SK-N-SH treated with all-trans-retinoic acid at 6 μM for 48 hours (cell line): Measurements from ENCODE around the gene ABCC9.

ENCODE experiments used
- ATAC-seq: fragments of 200-7000 bp; cut with Tn5 transposase; 3 replicates; pipeline ENCODE4 v1.9.1; 2020; ENCODE audit warnings: mild to moderate bottlenecking, moderate library complexity
- BACH2 ChIP-seq: fragments of 250-450 bp; sonication (Bioruptor Pico); IDR thresholded peaks from 2 replicates; pipeline ENCODE4 v1.9.0; 2021; ENCODE audit warnings: mild to moderate bottlenecking, borderline replicate concordance
- CREB5 ChIP-seq: fragments of 250-450 bp; sonication (Bioruptor Pico); IDR thresholded peaks from 2 replicates; pipeline ENCODE4 v1.5.1; 2020; ENCODE audit warnings: low read depth, mild to moderate bottlenecking, moderate library complexity
- CSDC2 ChIP-seq: fragments of 250-450 bp; sonication (Bioruptor Pico); IDR thresholded peaks from 2 replicates; pipeline ENCODE4 v1.5.0; 2020; ENCODE audit warnings: mild to moderate bottlenecking, moderate library complexity
- ESRRG ChIP-seq: fragments of 250-450 bp; sonication (Bioruptor Pico); IDR thresholded peaks from 2 replicates; pipeline ENCODE4 v1.6.1; 2021; ENCODE audit warnings: mild to moderate bottlenecking
- GLIS3 ChIP-seq: fragments of 250-450 bp; sonication (Bioruptor Pico); IDR thresholded peaks from 2 replicates; pipeline ENCODE4 v1.5.0; 2020; ENCODE audit warnings: mild to moderate bottlenecking, moderate library complexity
- ISL1 ChIP-seq: fragments of 250-450 bp; sonication (Bioruptor Pico); IDR thresholded peaks from 2 replicates; pipeline ENCODE4 v2.1.2; 2022; ENCODE audit warnings: mild to moderate bottlenecking, moderate library complexity
- OSR1 ChIP-seq: fragments of 250-450 bp; sonication (Bioruptor Pico); IDR thresholded peaks from 2 replicates; pipeline ENCODE4 v1.8.0; 2022; ENCODE audit warnings: moderate library complexity, mild to moderate bottlenecking, inconsistent platforms
- POU6F1 ChIP-seq: fragments of 250-450 bp; sonication (Bioruptor Pico); IDR thresholded peaks from 2 replicates; pipeline ENCODE4 v1.8.0; 2021; ENCODE audit warnings: low read depth, mild to moderate bottlenecking, moderate library complexity, borderline replicate concordance
- PPARA ChIP-seq: fragments of 250-450 bp; sonication (Bioruptor Pico); IDR thresholded peaks from 2 replicates; pipeline ENCODE4 v1.5.0; 2020; ENCODE audit warnings: mild to moderate bottlenecking, borderline replicate concordance
- RARB ChIP-seq: fragments of 250-450 bp; sonication (Bioruptor Pico); IDR thresholded peaks from 2 replicates; pipeline ENCODE4 v1.8.0; 2021; ENCODE audit warnings: mild to moderate bottlenecking, moderate library complexity
- SNAI2 ChIP-seq: fragments of 250-450 bp; sonication (Bioruptor Pico); IDR thresholded peaks from 2 replicates; pipeline ENCODE4 v1.5.0; 2020; ENCODE audit warnings: mild to moderate bottlenecking, moderate library complexity
- TOX ChIP-seq: fragments of 250-450 bp; sonication (Bioruptor Pico); IDR thresholded peaks from 2 replicates; pipeline ENCODE4 v1.8.0; 2021; ENCODE audit warnings: mild to moderate bottlenecking, moderate library complexity, borderline replicate concordance
- ZC3H10 ChIP-seq: fragments of 250-450 bp; sonication (Bioruptor Pico); IDR thresholded peaks from 2 replicates; pipeline ENCODE4 v1.5.1; 2021; ENCODE audit warnings: mild to moderate bottlenecking, moderate library complexity
- ZFP3 ChIP-seq: fragments of 250-450 bp; sonication (Bioruptor Pico); IDR thresholded peaks from 2 replicates; pipeline ENCODE4 v1.5.0; 2020; ENCODE audit warnings: mild to moderate bottlenecking, moderate library complexity
- ZNF565 ChIP-seq: fragments of 450-650 bp; formaldehyde crosslinking; conservative IDR thresholded peaks from 2 replicates; pipeline ENCODE4 v1.5.0; 2020; ENCODE audit warnings: low read depth, mild to moderate bottlenecking, moderate library complexity
- ZNF70 ChIP-seq: fragments of 450-650 bp; formaldehyde crosslinking; IDR thresholded peaks from 2 replicates; pipeline ENCODE4 v1.5.0; 2020; ENCODE audit warnings: mild to moderate bottlenecking, moderate library complexity
- ZNF8 ChIP-seq: fragments of 450-650 bp; formaldehyde crosslinking; IDR thresholded peaks from 2 replicates; pipeline ENCODE4 v1.5.0; 2020; ENCODE audit warnings: mild to moderate bottlenecking, moderate library complexity
- TF ChIP-seq, protein P1 (sequence below): fragments of 250-450 bp; sonication (Bioruptor Pico); IDR thresholded peaks from 2 replicates; pipeline ENCODE4 v1.5.1; 2021; ENCODE audit warnings: mild to moderate bottlenecking, moderate library complexity
- TF ChIP-seq, protein P2 (sequence below): fragments of 250-450 bp; sonication (Bioruptor Pico); IDR thresholded peaks from 2 replicates; pipeline ENCODE4 v1.8.0; 2020; ENCODE audit warnings: mild to moderate bottlenecking, moderate library complexity, borderline replicate concordance

Gene ABCC9

DNA sequence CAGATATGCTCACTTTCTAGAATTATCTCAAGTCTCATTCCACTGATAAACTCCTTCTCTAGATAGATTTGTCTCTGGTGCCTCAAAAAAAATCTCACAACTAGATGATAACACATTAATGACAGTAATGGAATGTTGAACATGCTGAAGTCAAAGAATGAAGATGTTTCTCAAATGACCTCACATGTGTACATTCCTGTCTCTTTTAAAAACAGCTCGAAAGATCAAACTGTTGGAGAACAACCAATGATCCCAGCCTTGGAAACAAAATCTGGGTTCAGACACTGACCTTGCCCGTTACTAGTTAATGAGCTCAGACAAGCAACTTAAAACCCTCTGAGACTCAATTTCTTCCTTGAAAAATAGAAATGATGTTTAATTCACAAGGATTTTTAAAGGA, 122.0 kb downstream of the ABCC9 start:
- TF ChIP-seq ESRRG (CRISPR knock-in tag) = no peak
- no peak for TF ChIP-seq RARB (CRISPR knock-in tag)
- TF ChIP-seq POU6F1 = no peak
- TF ChIP-seq BACH2 = no peak
- TF ChIP-seq CREB5 (CRISPR knock-in tag) = no peak
- TF ChIP-seq PPARA = no peak
- TF ChIP-seq, protein P1, sequence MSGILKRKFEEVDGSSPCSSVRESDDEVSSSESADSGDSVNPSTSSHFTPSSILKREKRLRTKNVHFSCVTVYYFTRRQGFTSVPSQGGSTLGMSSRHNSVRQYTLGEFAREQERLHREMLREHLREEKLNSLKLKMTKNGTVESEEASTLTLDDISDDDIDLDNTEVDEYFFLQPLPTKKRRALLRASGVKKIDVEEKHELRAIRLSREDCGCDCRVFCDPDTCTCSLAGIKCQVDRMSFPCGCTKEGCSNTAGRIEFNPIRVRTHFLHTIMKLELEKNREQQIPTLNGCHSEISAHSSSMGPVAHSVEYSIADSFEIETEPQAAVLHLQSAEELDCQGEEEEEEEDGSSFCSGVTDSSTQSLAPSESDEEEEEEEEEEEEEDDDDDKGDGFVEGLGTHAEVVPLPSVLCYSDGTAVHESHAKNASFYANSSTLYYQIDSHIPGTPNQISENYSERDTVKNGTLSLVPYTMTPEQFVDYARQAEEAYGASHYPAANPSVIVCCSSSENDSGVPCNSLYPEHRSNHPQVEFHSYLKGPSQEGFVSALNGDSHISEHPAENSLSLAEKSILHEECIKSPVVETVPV (CRISPR knock-in tag) = no peak
- TF ChIP-seq, protein P2, sequence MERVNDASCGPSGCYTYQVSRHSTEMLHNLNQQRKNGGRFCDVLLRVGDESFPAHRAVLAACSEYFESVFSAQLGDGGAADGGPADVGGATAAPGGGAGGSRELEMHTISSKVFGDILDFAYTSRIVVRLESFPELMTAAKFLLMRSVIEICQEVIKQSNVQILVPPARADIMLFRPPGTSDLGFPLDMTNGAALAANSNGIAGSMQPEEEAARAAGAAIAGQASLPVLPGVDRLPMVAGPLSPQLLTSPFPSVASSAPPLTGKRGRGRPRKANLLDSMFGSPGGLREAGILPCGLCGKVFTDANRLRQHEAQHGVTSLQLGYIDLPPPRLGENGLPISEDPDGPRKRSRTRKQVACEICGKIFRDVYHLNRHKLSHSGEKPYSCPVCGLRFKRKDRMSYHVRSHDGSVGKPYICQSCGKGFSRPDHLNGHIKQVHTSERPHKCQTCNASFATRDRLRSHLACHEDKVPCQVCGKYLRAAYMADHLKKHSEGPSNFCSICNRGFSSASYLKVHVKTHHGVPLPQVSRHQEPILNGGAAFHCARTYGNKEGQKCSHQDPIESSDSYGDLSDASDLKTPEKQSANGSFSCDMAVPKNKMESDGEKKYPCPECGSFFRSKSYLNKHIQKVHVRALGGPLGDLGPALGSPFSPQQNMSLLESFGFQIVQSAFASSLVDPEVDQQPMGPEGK (CRISPR knock-in tag) = no peak
- no peak for TF ChIP-seq ZC3H10 (CRISPR knock-in tag)
- no peak for TF ChIP-seq ZNF70 (CRISPR knock-in tag)
- TF ChIP-seq OSR1 = no peak
- TF ChIP-seq ZNF565 = no peak
- TF ChIP-seq CSDC2 (CRISPR knock-in tag) = no peak
- TF ChIP-seq ZFP3 (CRISPR knock-in tag) = no peak
- no peak for TF ChIP-seq TOX (CRISPR knock-in tag)
- TF ChIP-seq, all 23 proteins: peak for 0
- no peak for ATAC-seq

- TF ChIP-seq TOX (CRISPR knock-in tag) (no peak), SNAI2 (no peak), ZNF565 (no peak), PPARA (no peak), BACH2 (no peak), GLIS3 (no peak), ZFP3 (CRISPR knock-in tag) (no peak), ISL1 (no peak), ZNF8 (CRISPR knock-in tag) (no peak), CREB5 (CRISPR knock-in tag) (no peak), POU6F1 (no peak), ZNF70 (CRISPR knock-in tag) (no peak)
- TF ChIP-seq, protein P2 (CRISPR knock-in tag) = no peak
- no peak for ATAC-seq
These were observed 122.6 kb downstream of the ABCC9 start for GRCh38 chr12:21818627-21819026.
